ENCODE data around the gene PTCD2.

- no peak for TF ChIP-seq CTCF (IDR thresholded peaks at IDR 0.05; ENCODE audit: low read depth, low read length, poor library complexity, severe bottlenecking)
- TF ChIP-seq EZH2phosphoT487 (IDR thresholded peaks at IDR 0.05; ENCODE audit: borderline replicate concordance, low read length): no peak
Measured at GRCh38 chr5:72276219-72276752, 43.9 kb upstream of the PTCD2 start.

All from DOHH2 (cell line).